Stomach (tissue), 4 donors: ENCODE data around the gene RCAN2.

ENCODE experiments used
- EP300 ChIP-seq: sonication (generic); formaldehyde crosslinking; IDR thresholded peaks from one replicate; pipeline ENCODE4 v1.6.1; 2017; ENCODE audit warnings: antibody characterized with exemption
- POLR2AphosphoS5 ChIP-seq, 3 donors: sonication (generic); formaldehyde crosslinking; IDR thresholded peaks; one replicate each; pipeline ENCODE4 v1.6.1; 2016; ENCODE audit warnings: antibody characterized with exemption in 3 of 3
- TF ChIP-seq, protein P1 (sequence below), 7 experiments: fragments of 450-650 bp in 4 of 7; fragments of 200-600 bp in 3 of 7; sonication (generic) in 3 of 7; IDR thresholded peaks; one replicate each; pipeline ENCODE4 v1.5.1; 2016 to 2019; ENCODE audit warnings: antibody characterized with exemption in 7 of 7, control low read depth in 2 of 7, mild to moderate bottlenecking in 1 of 7

DNA sequence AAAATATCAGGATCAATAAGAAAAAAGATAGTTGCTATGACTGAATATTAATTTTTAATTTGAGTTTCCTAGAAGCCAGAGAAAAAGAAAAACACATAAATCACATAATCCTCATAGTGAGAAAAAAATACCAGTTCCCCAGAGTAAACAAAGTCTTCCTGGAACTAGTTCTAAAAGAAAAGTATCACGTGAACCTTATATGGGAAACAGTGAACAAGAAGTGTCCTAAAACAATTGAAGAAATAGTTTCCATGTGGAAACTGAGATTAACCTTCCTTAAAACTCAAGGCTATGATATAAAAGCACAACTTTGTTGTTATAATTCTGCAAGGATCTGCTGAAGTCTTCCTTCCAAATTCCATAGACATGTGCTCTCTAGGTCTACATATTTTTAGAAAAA, 50.6 kb downstream of the RCAN2 start:
- TF ChIP-seq, protein P1, sequence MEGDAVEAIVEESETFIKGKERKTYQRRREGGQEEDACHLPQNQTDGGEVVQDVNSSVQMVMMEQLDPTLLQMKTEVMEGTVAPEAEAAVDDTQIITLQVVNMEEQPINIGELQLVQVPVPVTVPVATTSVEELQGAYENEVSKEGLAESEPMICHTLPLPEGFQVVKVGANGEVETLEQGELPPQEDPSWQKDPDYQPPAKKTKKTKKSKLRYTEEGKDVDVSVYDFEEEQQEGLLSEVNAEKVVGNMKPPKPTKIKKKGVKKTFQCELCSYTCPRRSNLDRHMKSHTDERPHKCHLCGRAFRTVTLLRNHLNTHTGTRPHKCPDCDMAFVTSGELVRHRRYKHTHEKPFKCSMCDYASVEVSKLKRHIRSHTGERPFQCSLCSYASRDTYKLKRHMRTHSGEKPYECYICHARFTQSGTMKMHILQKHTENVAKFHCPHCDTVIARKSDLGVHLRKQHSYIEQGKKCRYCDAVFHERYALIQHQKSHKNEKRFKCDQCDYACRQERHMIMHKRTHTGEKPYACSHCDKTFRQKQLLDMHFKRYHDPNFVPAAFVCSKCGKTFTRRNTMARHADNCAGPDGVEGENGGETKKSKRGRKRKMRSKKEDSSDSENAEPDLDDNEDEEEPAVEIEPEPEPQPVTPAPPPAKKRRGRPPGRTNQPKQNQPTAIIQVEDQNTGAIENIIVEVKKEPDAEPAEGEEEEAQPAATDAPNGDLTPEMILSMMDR (IDR thresholded peaks at IDR 0.05), result no peak
- TF ChIP-seq POLR2AphosphoS5 (IDR thresholded peaks at IDR 0.05) (no peak), EP300 (no peak)
